ENCODE measurements around the gene CCDC180.

Gene CCDC180

DNA sequence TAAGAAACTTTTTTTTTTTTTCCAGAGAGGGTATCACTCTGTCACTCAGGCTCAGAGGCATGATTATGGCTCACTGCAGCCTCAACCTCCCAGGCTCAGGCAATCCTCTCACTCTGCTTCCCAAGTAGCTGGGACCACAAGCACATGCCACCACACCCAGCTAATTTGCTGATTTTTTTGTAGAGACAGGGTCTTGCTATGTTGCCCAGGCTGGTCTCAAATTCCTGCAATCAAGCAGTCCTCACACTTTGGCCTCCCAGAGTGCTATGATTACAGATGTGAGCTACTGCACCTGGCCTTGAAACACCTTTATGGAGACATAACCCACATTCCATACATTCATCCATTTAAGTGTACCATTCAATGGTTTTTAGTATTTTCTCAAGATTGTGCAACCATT lies 23.7 kb upstream of the CCDC180 start:
- no peak for TF ChIP-seq GABPA (IDR thresholded peaks at IDR 0.05; ENCODE audit: low read depth)
- Histone ChIP-seq H3K27ac (replicated peaks) (no peak overlapping the region), H3K27me3 (ENCODE audit: insufficient read depth, poor library complexity, severe bottlenecking) (no peaks in the 10 kb centered on the region), H3K4me3 (replicated peaks; ENCODE audit: insufficient read depth, low read length) (no peak overlapping the region)
- DNase-seq (ENCODE audit: low read depth in 1 of 2, low spot score in 1 of 2): no peak

DNA sequence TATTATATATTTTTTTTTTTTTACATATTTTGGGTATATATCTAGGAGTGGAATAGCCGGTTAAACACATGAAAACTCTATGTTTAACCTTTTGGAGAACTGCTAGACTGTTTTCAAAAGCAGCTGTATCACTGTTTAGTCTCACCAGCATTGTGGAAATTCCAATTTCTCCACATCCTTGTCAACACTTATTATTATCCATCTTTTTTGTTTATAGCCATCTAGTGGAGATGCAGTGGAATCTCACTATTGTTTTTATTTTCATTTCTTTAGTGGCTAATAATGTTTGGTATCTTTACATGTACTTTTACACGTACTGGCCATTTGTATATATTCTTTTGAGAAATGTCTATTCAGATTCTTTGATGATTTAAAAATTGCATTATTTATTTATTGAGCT lies 22.7 kb upstream of the CCDC180 start:
- Histone ChIP-seq H3K27ac (replicated peaks) (no peak overlapping the region), H3K27me3 (ENCODE audit: insufficient read depth, poor library complexity, severe bottlenecking) (no peaks in the 10 kb centered on the region), H3K4me3 (replicated peaks; ENCODE audit: insufficient read depth, low read length) (no peak overlapping the region)
- no peak for DNase-seq (ENCODE audit: low read depth in 1 of 2, low spot score in 1 of 2)
- TF ChIP-seq, protein P1, sequence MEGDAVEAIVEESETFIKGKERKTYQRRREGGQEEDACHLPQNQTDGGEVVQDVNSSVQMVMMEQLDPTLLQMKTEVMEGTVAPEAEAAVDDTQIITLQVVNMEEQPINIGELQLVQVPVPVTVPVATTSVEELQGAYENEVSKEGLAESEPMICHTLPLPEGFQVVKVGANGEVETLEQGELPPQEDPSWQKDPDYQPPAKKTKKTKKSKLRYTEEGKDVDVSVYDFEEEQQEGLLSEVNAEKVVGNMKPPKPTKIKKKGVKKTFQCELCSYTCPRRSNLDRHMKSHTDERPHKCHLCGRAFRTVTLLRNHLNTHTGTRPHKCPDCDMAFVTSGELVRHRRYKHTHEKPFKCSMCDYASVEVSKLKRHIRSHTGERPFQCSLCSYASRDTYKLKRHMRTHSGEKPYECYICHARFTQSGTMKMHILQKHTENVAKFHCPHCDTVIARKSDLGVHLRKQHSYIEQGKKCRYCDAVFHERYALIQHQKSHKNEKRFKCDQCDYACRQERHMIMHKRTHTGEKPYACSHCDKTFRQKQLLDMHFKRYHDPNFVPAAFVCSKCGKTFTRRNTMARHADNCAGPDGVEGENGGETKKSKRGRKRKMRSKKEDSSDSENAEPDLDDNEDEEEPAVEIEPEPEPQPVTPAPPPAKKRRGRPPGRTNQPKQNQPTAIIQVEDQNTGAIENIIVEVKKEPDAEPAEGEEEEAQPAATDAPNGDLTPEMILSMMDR (IDR thresholded peaks at IDR 0.05; ENCODE audit: insufficient read depth, low read length): no peak
- TF ChIP-seq POLR2AphosphoS5 (IDR thresholded peaks at IDR 0.05; ENCODE audit: low read depth): no peak
- TF ChIP-seq, protein P2, sequence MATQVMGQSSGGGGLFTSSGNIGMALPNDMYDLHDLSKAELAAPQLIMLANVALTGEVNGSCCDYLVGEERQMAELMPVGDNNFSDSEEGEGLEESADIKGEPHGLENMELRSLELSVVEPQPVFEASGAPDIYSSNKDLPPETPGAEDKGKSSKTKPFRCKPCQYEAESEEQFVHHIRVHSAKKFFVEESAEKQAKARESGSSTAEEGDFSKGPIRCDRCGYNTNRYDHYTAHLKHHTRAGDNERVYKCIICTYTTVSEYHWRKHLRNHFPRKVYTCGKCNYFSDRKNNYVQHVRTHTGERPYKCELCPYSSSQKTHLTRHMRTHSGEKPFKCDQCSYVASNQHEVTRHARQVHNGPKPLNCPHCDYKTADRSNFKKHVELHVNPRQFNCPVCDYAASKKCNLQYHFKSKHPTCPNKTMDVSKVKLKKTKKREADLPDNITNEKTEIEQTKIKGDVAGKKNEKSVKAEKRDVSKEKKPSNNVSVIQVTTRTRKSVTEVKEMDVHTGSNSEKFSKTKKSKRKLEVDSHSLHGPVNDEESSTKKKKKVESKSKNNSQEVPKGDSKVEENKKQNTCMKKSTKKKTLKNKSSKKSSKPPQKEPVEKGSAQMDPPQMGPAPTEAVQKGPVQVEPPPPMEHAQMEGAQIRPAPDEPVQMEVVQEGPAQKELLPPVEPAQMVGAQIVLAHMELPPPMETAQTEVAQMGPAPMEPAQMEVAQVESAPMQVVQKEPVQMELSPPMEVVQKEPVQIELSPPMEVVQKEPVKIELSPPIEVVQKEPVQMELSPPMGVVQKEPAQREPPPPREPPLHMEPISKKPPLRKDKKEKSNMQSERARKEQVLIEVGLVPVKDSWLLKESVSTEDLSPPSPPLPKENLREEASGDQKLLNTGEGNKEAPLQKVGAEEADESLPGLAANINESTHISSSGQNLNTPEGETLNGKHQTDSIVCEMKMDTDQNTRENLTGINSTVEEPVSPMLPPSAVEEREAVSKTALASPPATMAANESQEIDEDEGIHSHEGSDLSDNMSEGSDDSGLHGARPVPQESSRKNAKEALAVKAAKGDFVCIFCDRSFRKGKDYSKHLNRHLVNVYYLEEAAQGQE (IDR thresholded peaks at IDR 0.05; ENCODE audit: insufficient replicate concordance, low read depth): no peak
- TF ChIP-seq SPI1 (IDR thresholded peaks at IDR 0.05; ENCODE audit: borderline replicate concordance, low read depth): no peak
- no peak for TF ChIP-seq GABPA (IDR thresholded peaks at IDR 0.05; ENCODE audit: low read depth)

DNA sequence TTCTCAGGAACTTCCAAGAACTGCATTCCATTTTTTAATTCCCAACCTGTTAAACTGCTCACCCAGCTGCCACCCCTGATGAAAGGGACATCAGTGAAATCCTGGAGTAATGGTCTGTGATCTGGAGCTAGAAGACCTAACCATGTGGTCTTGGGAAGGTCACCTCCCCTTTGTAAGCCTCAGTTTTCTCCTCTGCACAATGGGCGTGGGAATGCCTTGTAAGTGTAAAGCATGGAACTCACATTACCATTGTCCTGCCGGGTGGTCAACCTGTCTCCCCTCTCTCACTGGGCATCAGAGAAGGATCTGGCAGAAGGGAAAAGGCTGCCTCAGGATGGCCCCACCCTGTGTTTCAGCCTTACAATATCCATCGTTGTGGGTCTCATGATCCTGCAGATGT lies 15.3 kb upstream of the CCDC180 start:
- no peak for TF ChIP-seq POLR2AphosphoS5 (IDR thresholded peaks at IDR 0.05; ENCODE audit: low read depth)
- TF ChIP-seq, protein P2 (IDR thresholded peaks at IDR 0.05; ENCODE audit: insufficient replicate concordance, low read depth): no peak
- no peak for TF ChIP-seq SPI1 (IDR thresholded peaks at IDR 0.05; ENCODE audit: borderline replicate concordance, low read depth)
- TF ChIP-seq, protein P1 (IDR thresholded peaks at IDR 0.05; ENCODE audit: insufficient read depth, low read length): no peak
- no peak for TF ChIP-seq GABPA (IDR thresholded peaks at IDR 0.05; ENCODE audit: low read depth)
- Histone ChIP-seq H3K27me3 (ENCODE audit: insufficient read depth, poor library complexity, severe bottlenecking) (no peaks in the 10 kb centered on the region), H3K4me3 (replicated peaks; ENCODE audit: insufficient read depth, low read length) (no peak overlapping the region), H3K27ac (replicated peaks) (no peak overlapping the region)
- DNase-seq (ENCODE audit: low read depth in 1 of 2, low spot score in 1 of 2): no peak

DNA sequence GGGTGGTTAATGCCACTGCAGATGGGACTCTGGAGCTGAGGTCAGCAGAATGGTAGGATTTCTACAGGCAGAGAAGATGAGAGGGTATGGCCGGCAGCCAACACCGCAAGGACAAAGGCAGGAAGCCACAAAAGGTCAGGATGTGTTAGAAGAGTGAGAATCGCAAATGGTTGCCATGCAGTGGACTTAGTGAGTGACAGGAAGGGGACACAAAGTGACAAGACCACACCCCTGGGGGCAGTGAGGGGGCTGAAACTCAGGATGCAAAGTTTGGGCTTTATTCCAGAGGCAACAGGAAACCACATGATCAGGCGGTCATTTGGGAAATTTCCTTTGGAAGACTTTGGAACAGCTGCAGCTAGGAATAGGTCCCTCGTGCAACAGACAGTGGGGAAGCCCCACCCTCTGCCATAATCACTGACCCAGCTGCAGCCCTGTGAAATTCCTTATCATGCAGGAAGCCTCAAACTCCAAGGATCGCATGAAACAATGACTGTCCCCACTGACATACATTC lies 14.2 kb upstream of the CCDC180 start:
- no peak overlapping the region for H3K4me3 ChIP-seq (replicated peaks; ENCODE audit: insufficient read depth, low read length)
- DNase-seq (ENCODE audit: low read depth in 1 of 2, low spot score in 1 of 2): no peak
- H3K27ac ChIP-seq (replicated peaks): no peak overlapping the region
- H3K27me3 ChIP-seq (ENCODE audit: insufficient read depth, poor library complexity, severe bottlenecking): no peaks in the 10 kb centered on the region
- TF ChIP-seq GABPA (IDR thresholded peaks at IDR 0.05; ENCODE audit: low read depth) (no peak), POLR2AphosphoS5 (IDR thresholded peaks at IDR 0.05; ENCODE audit: low read depth) (no peak), SPI1 (IDR thresholded peaks at IDR 0.05; ENCODE audit: borderline replicate concordance, low read depth) (no peak)
- TF ChIP-seq, protein P2 (IDR thresholded peaks at IDR 0.05; ENCODE audit: insufficient replicate concordance, low read depth): no peak
- TF ChIP-seq, protein P1 (IDR thresholded peaks at IDR 0.05; ENCODE audit: insufficient read depth, low read length): no peak
